A673 (cell line): ENCODE data around the gene CDX1.

ENCODE experiments used
- EZH2 ChIP-seq: fragments of 200-600 bp; sonication (generic); IDR thresholded peaks from 2 replicates; pipeline ENCODE4 v1.6.1; 2017; ENCODE audit warnings: borderline replicate concordance, low read depth, mild to moderate bottlenecking, mixed read lengths, antibody characterized with exemption, low read length; ENCODE audit not compliant: poor library complexity, severe bottlenecking
- TF ChIP-seq, protein P1 (sequence below): fragments of 300-800, 200-600 bp; sonication (generic); conservative IDR thresholded peaks from 2 replicates; pipeline ENCODE4 v1.5.1; 2017; ENCODE audit warnings: low read depth, mild to moderate bottlenecking, antibody characterized with exemption, low read length, moderate library complexity, mixed read lengths

DNA sequence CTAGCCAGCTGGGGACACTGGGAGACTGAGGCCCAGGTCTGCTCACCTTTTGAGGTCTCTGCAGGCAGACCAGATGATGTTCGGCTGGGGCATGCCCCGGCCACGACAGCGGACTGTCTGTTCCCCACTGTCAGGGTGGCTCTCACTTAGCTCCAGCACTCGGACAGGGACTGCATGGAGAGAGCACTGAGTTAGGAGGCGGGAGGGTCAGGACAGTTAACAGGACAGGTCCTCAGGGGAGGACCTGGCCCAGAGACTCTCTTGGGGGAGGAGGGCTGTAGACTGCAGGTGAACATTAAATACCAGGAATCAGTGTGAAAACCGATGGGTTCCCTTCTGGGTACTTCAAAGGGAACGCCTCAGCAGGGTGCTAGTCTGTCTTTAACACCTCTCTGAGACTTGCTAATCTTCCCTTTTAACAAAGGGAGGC, 36.1 kb upstream of the CDX1 start:
- TF ChIP-seq, protein P1, sequence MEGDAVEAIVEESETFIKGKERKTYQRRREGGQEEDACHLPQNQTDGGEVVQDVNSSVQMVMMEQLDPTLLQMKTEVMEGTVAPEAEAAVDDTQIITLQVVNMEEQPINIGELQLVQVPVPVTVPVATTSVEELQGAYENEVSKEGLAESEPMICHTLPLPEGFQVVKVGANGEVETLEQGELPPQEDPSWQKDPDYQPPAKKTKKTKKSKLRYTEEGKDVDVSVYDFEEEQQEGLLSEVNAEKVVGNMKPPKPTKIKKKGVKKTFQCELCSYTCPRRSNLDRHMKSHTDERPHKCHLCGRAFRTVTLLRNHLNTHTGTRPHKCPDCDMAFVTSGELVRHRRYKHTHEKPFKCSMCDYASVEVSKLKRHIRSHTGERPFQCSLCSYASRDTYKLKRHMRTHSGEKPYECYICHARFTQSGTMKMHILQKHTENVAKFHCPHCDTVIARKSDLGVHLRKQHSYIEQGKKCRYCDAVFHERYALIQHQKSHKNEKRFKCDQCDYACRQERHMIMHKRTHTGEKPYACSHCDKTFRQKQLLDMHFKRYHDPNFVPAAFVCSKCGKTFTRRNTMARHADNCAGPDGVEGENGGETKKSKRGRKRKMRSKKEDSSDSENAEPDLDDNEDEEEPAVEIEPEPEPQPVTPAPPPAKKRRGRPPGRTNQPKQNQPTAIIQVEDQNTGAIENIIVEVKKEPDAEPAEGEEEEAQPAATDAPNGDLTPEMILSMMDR = no peak
- no peak for TF ChIP-seq EZH2
